ENCODE data around the gene ARHGAP26. TPM values are rescaled to one million over a fixed set of nuclear protein-coding genes. Genes with fewer than 3 reads are reported as not detected.

The ARHGAP26 gene
- polyA plus RNA-seq, 4 donors: 10.4 to 12.2 (median 11.0) TPM

DNA sequence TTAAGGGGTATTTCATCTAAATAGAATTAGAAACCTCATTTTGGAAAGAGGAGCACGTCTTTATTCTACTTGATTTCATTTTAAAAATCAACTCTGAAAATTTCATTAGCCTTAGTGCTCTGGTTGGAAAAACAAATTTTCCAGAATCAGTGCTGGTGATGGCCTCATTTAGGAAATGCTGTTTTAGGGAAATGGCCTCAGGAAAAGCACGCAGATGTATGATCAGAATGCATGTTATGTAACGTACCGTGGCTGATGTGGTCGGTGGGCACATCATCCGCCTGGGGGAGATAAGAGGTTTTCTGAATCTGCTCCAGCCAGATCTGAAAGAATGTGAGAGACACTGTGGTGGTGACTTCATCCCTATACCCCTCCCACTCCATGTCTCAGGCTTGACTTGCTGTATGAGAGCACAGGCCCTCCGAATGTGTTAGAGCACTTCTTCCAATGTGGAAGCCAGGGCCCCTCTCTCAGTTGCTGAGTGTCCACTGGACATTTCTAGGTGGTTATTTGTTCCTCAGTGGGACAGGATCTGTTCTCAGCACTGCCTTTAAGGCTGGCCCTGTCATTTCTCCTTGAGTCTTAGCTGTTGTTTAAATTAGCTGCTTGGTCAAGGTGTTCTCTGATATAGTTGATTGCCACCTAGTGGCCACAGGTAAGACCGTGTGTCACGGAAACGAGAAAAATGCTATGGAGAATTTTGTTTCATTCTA is 96.5 kb downstream of the ARHGAP26 start:
- DNase-seq (ENCODE audit: low read depth in 4 of 4, low spot score in 3 of 4): peak in 1 of 4 donors; percentile 44

DNA sequence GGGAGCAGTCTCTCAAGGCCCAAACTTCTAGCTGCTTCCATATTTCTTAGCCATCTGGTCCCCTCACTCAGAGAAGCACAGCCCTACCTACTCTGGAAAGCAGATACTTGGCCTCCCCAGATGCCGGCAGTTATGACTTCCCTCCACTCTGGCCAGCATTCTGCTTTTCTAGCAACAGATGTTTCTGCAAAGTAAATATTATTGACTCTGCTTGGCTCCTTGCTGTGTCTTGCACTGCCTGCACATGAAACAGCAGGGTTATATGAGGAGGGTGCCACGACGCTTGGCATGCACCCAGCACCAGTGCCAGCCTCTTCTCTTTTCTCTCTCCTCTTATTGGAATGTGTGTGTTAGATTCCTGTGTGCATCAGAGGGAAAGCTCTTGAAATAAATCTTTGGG is 99.7 kb downstream of the ARHGAP26 start:
- no peak for DNase-seq (ENCODE audit: low read depth in 4 of 4, low spot score in 3 of 4)

DNA sequence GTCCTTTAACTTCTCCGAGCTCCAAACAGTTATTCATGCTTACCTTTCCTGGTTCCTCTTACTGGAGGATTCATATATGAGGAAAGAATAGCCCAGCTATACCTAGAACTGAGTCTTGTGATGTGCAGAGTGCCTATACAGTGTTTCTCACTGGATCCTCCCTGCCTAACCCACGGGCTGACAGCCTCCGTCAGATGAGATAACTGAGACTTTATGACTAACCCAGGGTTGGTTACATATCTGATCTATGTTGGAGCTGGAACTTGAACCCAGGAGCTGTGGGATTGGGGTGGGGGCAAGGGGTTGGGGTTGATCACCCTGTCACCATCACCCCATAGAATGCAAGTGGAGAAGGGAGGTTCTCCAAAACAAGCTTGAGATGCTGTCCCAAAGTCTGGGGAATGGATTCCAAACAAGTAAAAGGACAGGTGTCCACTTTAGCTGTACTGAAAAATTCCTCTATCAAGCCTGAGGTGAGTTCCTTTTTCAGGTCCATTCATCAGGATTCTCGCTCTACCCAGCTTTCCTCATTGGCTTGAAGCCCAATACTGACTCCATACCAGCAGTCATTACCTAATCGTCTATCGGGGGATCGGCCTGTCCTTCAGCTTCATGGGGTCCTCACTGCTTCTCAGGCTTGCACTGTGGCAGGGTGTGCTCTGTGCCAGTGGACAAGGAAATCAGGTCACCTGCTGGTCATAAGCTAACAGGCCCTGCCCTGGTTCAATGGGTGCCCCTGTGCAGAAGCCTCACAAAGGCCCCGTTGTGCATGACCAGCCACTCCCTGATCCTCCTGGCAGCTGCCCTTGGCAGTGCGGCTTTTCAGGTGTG is 100.6 kb downstream of the ARHGAP26 start:
- DNase-seq (ENCODE audit: low read depth in 4 of 4, low spot score in 3 of 4): no peak

DNA sequence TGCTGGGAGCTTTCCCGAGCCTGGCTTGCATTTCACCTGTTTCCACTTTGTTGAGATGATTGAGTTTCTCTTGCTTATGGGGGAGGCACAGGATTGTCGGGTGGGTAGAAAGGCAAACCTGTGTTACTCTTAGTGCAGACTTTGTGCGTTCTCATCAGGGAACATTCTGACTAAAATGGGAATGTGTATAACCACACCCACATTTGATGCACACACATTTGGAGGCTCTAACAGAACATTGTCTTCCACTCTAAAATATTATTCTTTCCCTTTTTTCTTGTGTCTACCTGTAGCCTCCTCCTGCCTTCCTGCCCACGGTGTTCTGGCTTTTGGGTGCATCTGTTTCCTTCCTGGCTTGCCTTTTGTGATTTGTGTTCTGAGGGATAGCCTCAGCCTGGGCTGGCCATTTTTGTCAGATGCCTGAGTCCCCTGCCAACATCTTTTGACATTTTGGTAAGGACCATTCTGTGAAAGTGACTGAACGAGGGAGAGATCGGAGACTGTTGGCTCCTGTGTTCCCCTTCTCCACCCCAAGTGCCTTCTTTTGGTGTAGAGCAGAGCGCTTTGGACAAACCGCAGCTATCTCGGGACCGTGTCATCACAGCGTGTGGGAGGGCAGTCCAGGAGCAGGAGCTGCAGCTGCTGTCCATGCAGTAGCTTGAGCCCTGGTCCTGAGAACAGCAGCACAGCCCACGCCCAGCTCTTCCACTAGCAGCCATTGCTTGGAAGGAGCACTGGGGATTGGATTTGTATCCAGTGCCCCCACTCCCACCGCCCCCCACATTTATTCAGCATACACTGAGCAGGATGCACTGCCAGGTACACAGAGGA is 101.4 kb downstream of the ARHGAP26 start:
- DNase-seq (ENCODE audit: low read depth in 4 of 4, low spot score in 3 of 4): no peak

DNA sequence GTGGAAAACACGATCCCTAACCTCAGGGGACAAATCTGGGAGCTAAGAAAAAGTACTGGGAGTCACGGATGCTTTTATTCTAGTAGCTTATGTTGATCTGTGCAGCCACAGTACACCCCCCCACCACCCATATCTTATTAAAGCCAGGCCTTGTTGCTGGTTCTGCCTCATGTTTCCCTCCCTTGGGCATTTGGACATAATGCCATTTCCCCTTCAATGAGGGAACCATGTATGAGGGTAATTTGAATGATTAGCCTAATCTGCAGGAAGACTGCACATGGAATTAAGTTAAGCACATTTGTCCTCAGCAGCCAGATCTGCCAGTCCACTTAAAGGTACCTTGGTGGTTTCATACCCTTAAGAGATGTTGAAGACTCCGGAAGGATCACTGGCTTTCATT is 102.0 kb downstream of the ARHGAP26 start:
- no peak for DNase-seq (ENCODE audit: low read depth in 4 of 4, low spot score in 3 of 4)

DNA sequence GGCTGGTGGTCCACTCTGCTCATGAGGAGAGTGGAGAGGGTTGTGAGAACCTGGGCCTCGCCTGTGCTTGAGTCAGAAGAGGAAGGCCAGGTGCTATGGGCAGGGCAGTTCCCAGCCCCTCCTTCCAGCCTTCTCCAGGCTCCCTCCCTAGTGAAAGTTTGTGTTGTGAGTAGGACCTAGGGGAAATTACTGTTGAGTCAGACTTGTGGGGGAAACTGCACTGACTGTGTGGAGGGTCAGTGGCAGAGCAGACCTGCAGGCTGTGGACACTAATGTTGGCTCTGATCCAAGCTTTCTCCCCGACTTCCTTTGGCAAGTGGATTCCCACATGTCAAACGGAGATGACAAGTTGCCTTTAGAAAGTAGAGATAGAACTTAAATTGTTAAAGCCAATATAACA is 102.6 kb downstream of the ARHGAP26 start:
- DNase-seq (ENCODE audit: low read depth in 4 of 4, low spot score in 3 of 4): no peak

DNA sequence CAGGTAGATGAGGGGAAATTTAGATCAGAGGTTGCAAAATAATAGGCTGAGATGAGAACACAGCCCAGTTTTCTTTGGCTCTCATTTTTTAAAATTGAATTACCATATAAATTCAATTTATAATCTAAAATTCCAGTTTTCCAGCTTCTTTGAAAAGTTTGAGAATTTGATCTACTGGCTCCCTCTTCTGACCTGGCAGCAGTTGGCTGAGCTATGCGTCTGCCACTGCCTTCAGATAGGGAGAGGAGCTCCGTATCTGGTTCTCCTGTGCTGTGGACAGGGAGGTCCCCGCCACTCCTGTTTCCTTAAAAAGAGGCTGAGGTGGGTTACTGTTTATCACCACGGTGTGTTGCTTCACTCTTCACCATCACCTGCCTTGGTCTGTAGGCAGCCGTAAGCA is 103.7 kb downstream of the ARHGAP26 start:
- no peak for DNase-seq (ENCODE audit: low read depth in 4 of 4, low spot score in 3 of 4)

DNA sequence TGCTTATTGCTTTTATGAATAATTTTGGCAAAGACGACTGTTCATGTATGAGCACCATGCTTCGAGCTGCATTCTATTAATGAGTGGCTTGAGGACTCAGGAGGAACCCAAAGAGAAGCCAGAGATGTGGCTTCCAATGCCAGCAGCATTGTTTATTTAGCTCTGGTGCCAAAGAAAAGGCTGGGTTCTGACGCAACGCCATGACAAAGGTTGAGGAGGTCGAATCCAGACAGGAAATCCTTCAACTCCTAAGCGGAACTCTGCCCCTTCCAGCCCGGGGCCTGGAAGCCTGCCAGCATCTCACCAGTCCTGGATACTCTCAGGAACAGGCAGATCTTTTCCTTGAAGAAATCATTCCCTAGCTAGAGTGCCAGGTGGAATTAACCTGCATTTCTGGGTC is 104.4 kb downstream of the ARHGAP26 start:
- DNase-seq (ENCODE audit: low read depth in 4 of 4, low spot score in 3 of 4): no peak

DNA sequence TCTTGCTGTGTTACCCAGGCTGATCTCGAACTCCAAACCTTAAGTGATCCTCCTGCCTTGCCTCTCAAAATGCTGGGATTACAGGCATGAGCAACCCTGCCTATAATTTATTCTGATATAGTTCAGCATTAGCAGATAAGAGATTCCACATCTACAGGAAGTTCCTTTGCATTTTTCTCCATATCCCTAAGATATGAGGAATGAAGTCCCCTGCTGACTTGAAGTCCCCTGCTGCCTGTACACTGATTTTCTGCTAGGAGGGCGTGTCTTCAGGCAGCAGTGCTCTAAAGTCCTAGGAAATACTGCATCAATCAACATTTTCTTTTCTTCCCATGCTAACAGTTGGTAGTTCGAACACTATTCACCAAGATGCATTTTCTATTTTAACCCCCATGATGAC is 105.8 kb downstream of the ARHGAP26 start:
- DNase-seq (ENCODE audit: low read depth in 4 of 4, low spot score in 3 of 4): no peak

DNA sequence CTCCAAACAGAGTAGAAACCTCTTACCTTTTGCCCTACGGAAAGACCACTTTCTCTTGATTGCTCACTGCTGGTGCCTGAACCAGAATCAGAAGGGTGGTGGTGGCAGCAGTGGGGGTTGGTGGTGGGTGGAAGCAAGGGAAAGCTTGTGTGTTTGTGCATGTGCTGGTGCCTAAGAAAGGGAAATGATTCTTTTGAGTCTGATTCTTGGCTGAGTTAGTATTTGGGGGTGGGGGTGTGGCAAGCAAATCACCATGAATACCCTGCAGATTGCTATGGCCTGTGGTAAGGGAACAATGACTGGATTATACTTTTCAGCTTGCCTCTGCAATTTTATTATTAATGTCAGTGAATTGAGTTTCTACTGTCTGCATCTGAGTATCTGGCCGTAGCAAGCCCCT is 106.6 kb downstream of the ARHGAP26 start:
- no peak for DNase-seq (ENCODE audit: low read depth in 4 of 4, low spot score in 3 of 4)

DNA sequence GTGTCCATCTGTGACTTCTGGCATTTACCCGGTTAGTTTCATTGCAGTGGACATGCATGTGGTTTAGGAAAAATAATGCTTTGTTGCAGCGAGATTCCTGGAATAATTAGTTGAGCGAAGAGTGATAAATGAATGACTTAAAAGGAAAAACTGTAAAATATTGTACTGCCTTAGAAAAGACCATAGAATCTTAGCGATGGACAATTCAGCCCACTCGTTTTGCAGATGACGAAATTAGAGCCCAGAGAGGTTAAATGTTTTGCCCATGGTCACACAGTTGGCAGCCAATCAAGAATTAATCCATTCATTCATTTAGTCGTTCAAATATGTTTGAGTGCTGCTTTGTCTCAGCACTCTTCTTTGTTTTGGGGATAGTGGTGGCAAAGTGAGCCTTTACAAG is 107.9 kb downstream of the ARHGAP26 start:
- DNase-seq (ENCODE audit: low read depth in 4 of 4, low spot score in 3 of 4): no peak

DNA sequence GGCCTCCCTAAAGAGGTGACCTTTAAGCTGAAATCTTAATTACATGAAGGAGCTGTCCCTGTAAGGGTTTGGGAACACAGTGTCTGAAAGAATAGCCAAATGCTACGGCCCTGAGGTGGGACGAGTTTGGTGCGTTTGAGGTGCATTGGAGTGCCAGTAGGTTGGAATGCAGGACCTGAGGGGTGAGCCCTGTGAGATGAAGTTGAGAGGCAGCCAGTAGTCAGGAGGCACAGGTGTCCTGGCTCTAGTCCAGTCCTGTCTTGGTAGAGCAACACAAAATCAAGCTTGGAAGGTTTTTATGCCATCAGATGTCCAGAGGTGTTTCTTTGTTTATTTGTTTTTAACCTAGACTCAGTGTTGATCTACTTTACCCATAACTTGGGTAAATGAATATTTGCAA is 108.5 kb downstream of the ARHGAP26 start:
- DNase-seq (ENCODE audit: low read depth in 4 of 4, low spot score in 3 of 4): no peak

DNA sequence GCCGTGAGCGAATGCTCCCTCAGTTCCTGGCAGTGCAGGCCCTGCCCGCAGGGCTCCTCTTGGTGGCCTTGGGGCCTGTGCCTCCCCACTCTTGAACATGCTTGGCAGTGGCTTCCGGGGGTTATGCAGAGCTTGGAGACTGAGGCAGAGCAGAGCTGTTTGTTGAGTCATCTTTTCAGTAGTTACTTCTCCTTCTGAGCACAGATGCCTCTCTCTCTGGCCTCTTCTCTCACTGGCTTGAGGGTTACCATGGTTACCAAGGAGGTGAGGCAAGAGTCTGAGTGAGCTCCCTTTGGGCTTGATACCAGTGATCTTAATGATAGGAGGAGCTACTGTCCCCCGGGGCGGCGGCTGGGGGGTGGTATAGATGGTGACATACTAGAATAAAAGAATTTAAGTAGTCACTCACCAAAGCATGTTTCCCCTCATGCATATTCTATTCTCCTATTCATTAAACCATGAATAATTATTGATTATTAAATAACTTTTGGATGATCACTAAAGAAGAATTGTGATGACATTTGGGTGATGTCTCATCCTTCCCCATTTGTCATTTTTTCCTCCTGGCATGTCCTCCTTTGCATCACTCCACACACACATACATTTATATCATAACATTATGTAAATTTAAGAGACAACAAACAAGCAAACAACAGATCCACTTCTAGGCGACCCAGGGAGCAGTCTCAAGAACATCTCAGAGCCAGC is 111.1 kb downstream of the ARHGAP26 start:
- DNase-seq (ENCODE audit: low read depth in 4 of 4, low spot score in 3 of 4): no peak

DNA sequence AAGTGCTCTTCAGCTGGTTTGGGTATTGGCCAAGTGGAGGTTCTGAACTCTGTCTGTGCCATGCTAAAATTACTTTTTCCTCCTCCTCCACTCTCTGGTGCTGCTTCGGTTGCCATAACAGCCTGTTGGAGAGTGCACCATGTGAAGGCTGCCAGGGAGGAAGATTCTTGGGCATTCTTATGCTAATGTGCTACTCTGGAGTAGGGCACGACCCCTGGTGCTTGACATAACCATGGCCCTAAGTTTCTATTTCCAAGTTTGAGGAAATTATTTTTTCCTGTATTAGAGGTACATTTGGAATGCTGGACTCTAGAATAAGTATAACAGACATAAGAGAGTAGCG is 111.6 kb downstream of the ARHGAP26 start:
- no peak for DNase-seq (ENCODE audit: low read depth in 4 of 4, low spot score in 3 of 4)

DNA sequence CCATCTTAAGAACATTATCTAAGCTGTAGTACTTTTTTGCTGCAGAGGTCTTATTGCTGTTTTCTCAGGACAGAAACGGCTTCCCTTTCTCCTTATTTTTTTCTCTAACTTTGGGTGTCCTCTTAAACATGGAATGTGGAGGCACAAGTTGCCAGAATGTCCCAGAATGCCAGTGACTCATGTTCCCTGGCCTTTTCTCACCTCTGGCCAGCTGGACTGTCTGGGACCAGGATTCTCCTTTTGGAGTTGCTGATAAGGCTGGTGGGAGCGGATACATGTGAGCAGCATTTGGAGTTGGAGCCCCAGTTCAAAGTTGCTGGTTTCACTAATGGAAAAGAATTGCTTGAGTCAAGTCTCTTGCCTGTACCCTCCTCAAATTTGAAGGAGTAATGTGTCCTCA is 112.8 kb downstream of the ARHGAP26 start:
- DNase-seq (ENCODE audit: low read depth in 4 of 4, low spot score in 3 of 4): no peak

DNA sequence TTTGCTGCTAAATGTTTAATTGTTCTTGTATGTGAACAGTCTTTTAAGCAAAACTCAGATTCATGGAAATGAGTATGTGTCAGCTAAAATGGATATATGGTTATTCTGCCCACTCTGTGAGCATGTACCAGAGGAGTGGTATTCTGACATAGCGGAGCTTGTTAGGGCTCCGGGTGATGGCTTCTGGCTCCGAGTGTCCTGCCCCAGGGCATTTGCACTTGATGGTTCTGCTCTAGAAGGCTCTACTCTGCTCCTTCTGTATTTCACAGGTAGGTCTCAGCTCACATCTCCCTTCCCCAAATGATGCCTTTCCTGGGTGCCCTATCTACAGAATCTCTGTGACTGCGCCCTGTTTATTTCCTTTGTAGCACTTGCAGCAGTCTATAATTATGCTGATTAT is 113.3 kb downstream of the ARHGAP26 start:
- no peak for DNase-seq (ENCODE audit: low read depth in 4 of 4, low spot score in 3 of 4)

DNA sequence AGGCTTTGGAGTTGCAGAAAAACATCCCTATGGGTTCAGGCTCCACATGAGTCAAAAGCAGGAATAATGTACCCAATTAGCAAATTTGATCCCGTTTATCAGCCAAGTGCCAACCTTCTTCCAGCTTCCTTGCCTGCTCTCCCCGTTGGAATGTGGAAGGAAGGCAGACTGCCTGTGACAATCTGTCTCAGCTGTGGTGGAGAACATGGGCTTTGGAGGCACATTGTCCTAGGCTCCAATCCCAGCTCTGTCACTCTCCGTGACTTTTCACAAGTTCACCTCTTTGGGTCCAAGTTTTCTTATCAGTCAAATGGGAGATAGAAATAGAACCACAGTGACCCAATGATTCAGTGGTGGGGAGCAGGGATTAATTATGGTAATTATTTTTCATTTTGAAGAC is 113.9 kb downstream of the ARHGAP26 start:
- DNase-seq (ENCODE audit: low read depth in 4 of 4, low spot score in 3 of 4): no peak

DNA sequence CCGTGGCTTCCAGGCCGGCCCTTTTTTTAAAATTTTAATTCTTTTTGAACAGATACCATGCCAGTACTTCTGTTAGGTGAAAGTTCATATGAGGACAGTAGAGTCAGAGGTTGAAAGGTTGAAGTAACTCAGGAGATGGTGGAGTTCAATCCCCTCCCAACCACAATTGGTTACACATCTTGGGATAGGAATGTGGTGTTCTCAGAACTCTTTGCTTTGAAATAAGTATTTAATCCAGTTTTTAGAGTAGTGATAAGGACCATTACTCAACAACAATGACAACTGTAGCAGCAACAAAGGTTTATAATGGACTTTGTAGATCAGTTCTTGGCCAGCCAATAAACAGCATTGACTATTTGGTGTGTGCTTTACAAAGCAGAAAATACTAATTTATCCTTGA is 116.0 kb downstream of the ARHGAP26 start:
- DNase-seq (ENCODE audit: low read depth in 4 of 4, low spot score in 3 of 4): no peak

DNA sequence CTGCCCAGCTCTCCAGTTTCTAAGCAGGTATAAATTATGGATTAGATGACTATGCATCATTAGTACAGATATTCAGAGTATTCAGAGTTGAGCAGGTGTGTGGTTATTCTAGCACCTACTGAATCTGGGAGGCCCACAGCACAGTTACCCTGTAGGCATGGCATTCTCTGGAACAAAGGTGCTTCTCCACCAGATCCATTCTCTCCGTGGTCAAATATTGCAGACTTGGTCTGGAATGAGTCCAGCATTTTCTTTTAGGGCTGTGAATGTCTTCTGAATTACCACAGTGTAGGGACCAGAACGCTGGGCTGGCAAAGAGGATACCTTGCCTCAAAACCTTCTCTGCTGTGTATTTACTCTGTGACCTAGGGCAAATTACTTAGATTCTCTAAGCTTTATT is 116.8 kb downstream of the ARHGAP26 start:
- DNase-seq (ENCODE audit: low read depth in 4 of 4, low spot score in 3 of 4): no peak

DNA sequence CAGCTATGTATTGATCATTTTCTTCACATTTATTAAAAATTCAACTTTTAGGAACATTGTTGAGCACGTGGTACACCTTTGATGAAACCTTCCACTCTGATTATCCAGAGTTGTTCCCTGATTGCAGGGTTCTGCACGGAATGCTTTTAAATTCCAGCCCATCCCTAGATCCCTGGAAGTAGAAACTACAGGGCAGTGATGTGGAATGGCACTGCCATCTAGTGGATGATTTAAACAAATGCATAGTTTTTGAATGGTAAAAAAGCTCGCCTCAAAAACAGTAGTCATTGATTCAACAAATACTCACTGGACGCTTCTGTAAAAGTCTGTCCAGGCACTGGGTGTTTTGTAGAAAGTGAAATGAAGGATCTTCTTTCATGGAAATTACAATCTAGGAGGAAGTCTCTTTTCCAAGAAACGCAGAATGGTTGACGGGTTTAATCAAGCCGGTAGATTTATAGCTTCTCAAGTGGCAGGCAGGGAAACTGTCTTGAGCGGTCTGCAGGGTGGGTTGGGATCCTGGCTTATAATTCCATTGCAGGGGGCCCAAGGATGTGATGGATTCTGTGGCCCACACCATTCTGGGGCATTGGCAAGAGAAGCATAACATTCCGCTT is 118.4 kb downstream of the ARHGAP26 start:
- DNase-seq (ENCODE audit: low read depth in 4 of 4, low spot score in 3 of 4): no peak
